ENCODE measurements around the gene PROK2. TPM values are rescaled to one million over a fixed set of nuclear protein-coding genes. Genes with fewer than 3 reads are reported as not detected.

The PROK2 gene
- total and polyA plus RNA-seq, 2 donors (not counting 1 experiment from before 2014, with no cell fraction given): 0.06 TPM; not detected in 1

GRCh38 chr3:71809321-71810026, 24.5 kb upstream of the PROK2 start:
- H2AFZ ChIP-seq (ENCODE audit: insufficient read depth, low read depth, low read length, poor library complexity, severe bottlenecking): no peak overlapping the region
- DNase-seq (no peak), ATAC-seq (ENCODE audit: low read depth) (no peak)
- no peak overlapping the region for H3K4me3 Mint-ChIP-seq
- no peak overlapping the region for H3K9ac ChIP-seq (ENCODE audit: low read length)
- H3K27ac ChIP-seq (ENCODE audit: low read length in 2 of 2): no peak overlapping the region
- H3K36me3 ChIP-seq (replicated peaks in 1 of 2; ENCODE audit: control extremely low read depth in 1 of 2, control insufficient read depth in 1 of 2, extremely low read depth in 1 of 2, insufficient read depth in 2 of 2, low read length in 1 of 2): no peaks in the 10 kb centered on the region
- H3K27me3 ChIP-seq (replicated peaks in 1 of 4; ENCODE audit: control extremely low read depth in 1 of 4, control insufficient read depth in 3 of 4, insufficient read depth in 4 of 4, low read length in 3 of 4): peaks cover 0 to 8% (median 2%) of the 10 kb centered on the region in 4 experiments
- H3K27ac Mint-ChIP-seq: no peak overlapping the region
- H3K9me3 Mint-ChIP-seq (ENCODE audit: insufficient read depth): no peaks in the 10 kb centered on the region
- TF ChIP-seq EZH2 (IDR thresholded peaks at IDR 0.05; ENCODE audit: borderline replicate concordance, insufficient read depth, low read depth, low read length, poor library complexity, severe bottlenecking) (no peak), CTCF (IDR thresholded peaks at IDR 0.05) (no peak)
- H3K9me3 ChIP-seq (ENCODE audit: control extremely low read depth in 1 of 3, control insufficient read depth in 2 of 3, insufficient read depth in 1 of 3, low read length in 2 of 3): no peaks in the 10 kb centered on the region
- ChIA-PET CTCF (no interaction called here), POLR2A (no interaction called here)
- H4K20me1 ChIP-seq (ENCODE audit: control insufficient read depth, insufficient read depth, low read length, poor library complexity, severe bottlenecking): no peaks in the 10 kb centered on the region
- no peaks in the 10 kb centered on the region for H3K4me1 Mint-ChIP-seq
- intact Hi-C loops (cut with micrococcal nuclease): no loop called here
- H3K4me3 ChIP-seq (ENCODE audit: control extremely low read depth in 1 of 5, extremely low read depth in 1 of 5, insufficient read depth in 1 of 5, low read depth in 2 of 5, low read length in 4 of 5): no peak overlapping the region
- no peak overlapping the region for H3K4me2 ChIP-seq (replicated peaks; ENCODE audit: low read depth, low read length, poor library complexity, severe bottlenecking)
- H3K4me1 ChIP-seq (ENCODE audit: control insufficient read depth in 2 of 2, insufficient read depth in 2 of 2, low read length in 2 of 2): no peaks in the 10 kb centered on the region
- WGBS (ENCODE audit: insufficient coverage): 94% methylated on average over 6 of the region's 6 CpGs
- H3K27me3 Mint-ChIP-seq: peaks cover 3% of the 10 kb centered on the region
- no peaks in the 10 kb centered on the region for H3K79me2 ChIP-seq (ENCODE audit: control insufficient read depth, insufficient read depth, low read length)

GRCh38 chr3:71806736-71807135, 21.8 kb upstream of the PROK2 start:
- peaks cover 0 to 16% (median 6%) of the 10 kb centered on the region in 4 experiments for H3K27me3 ChIP-seq (replicated peaks in 1 of 4; ENCODE audit: control extremely low read depth in 1 of 4, control insufficient read depth in 3 of 4, insufficient read depth in 4 of 4, low read length in 3 of 4)
- no peak overlapping the region for H3K4me3 ChIP-seq (ENCODE audit: control extremely low read depth in 1 of 5, extremely low read depth in 1 of 5, insufficient read depth in 1 of 5, low read depth in 2 of 5, low read length in 4 of 5)
- ChIA-PET POLR2A (no interaction called here), CTCF (no interaction called here)
- intact Hi-C loops (cut with micrococcal nuclease): no loop called here
- no peaks in the 10 kb centered on the region for H3K4me1 ChIP-seq (ENCODE audit: control insufficient read depth in 2 of 2, insufficient read depth in 2 of 2, low read length in 2 of 2)
- no peak overlapping the region for H3K9ac ChIP-seq (ENCODE audit: low read length)
- H3K4me2 ChIP-seq (replicated peaks; ENCODE audit: low read depth, low read length, poor library complexity, severe bottlenecking): no peak overlapping the region
- DNase-seq (no peak), ATAC-seq (ENCODE audit: low read depth) (no peak)
- no peaks in the 10 kb centered on the region for H3K9me3 ChIP-seq (ENCODE audit: control extremely low read depth in 1 of 3, control insufficient read depth in 2 of 3, insufficient read depth in 1 of 3, low read length in 2 of 3)
- H3K36me3 ChIP-seq (replicated peaks in 1 of 2; ENCODE audit: control extremely low read depth in 1 of 2, control insufficient read depth in 1 of 2, extremely low read depth in 1 of 2, insufficient read depth in 2 of 2, low read length in 1 of 2): no peaks in the 10 kb centered on the region
- WGBS (ENCODE audit: insufficient coverage): 100% methylated on average over 1 of the region's 3 CpGs
- Mint-ChIP-seq H3K27me3 (peaks cover 19% of the 10 kb centered on the region), H3K4me1 (no peaks in the 10 kb centered on the region), H3K9me3 (ENCODE audit: insufficient read depth) (no peaks in the 10 kb centered on the region), H3K27ac (no peak overlapping the region), H3K4me3 (no peak overlapping the region)
- H3K27ac ChIP-seq (ENCODE audit: low read length in 2 of 2): no peak overlapping the region
- TF ChIP-seq EZH2 (IDR thresholded peaks at IDR 0.05; ENCODE audit: borderline replicate concordance, insufficient read depth, low read depth, low read length, poor library complexity, severe bottlenecking): no peak
- H4K20me1 ChIP-seq (ENCODE audit: control insufficient read depth, insufficient read depth, low read length, poor library complexity, severe bottlenecking): no peaks in the 10 kb centered on the region
- H2AFZ ChIP-seq (ENCODE audit: insufficient read depth, low read depth, low read length, poor library complexity, severe bottlenecking): no peak overlapping the region
- no peaks in the 10 kb centered on the region for H3K79me2 ChIP-seq (ENCODE audit: control insufficient read depth, insufficient read depth, low read length)

All from B cell (primary cell).